GM19035 (cell line): ENCODE measurements around the gene FSIP1.

ENCODE experiments used
- ATAC-seq: cut with Tn5 transposase; IDR thresholded peaks from one replicate; pipeline ENCODE4 v1.9.1; 2021; ENCODE audit not compliant: unreplicated experiment

FSIP1 gene

GRCh38 chr15:39767921-39768320 is 14.7 kb downstream of the FSIP1 start:
- no peak for ATAC-seq

GRCh38 chr15:39761006-39761405 is 21.6 kb downstream of the FSIP1 start:
- no peak for ATAC-seq

GRCh38 chr15:39756806-39757522 is 25.7 kb downstream of the FSIP1 start:
- no peak for ATAC-seq

GRCh38 chr15:39752991-39753390 is 29.6 kb downstream of the FSIP1 start:
- ATAC-seq: no peak

GRCh38 chr15:39752246-39752645 is 30.4 kb downstream of the FSIP1 start:
- ATAC-seq: no peak

- ATAC-seq: no peak
Measured at GRCh38 chr15:39748276-39748675, 34.4 kb downstream of the FSIP1 start.

GRCh38 chr15:39747326-39747725 is 35.3 kb downstream of the FSIP1 start:
- ATAC-seq: no peak

- ATAC-seq: no peak
Measured at GRCh38 chr15:39746714-39747276, 35.8 kb downstream of the FSIP1 start.

- no peak for ATAC-seq
Measured at GRCh38 chr15:39746176-39746575, 36.5 kb downstream of the FSIP1 start.

GRCh38 chr15:39745415-39745814 is 37.2 kb downstream of the FSIP1 start:
- no peak for ATAC-seq

GRCh38 chr15:39744334-39745103 is 38.1 kb downstream of the FSIP1 start:
- ATAC-seq: no peak

GRCh38 chr15:39743611-39744010 is 39.0 kb downstream of the FSIP1 start:
- ATAC-seq: no peak

- ATAC-seq: no peak
Measured at GRCh38 chr15:39741258-39741657, 41.4 kb downstream of the FSIP1 start.

GRCh38 chr15:39738998-39739397 is 43.6 kb downstream of the FSIP1 start:
- ATAC-seq: no peak

- ATAC-seq: no peak
Measured at GRCh38 chr15:39737196-39737550, 45.5 kb downstream of the FSIP1 start.

- no peak for ATAC-seq
Measured at GRCh38 chr15:39736412-39737195, 46.0 kb downstream of the FSIP1 start.

- no peak for ATAC-seq
Measured at GRCh38 chr15:39735120-39735717, 47.4 kb downstream of the FSIP1 start.

GRCh38 chr15:39731266-39731665 is 51.4 kb downstream of the FSIP1 start:
- ATAC-seq: no peak

- no peak for ATAC-seq
Measured at GRCh38 chr15:39730552-39730951, 52.1 kb downstream of the FSIP1 start.

- ATAC-seq: no peak
Measured at GRCh38 chr15:39729500-39729899, 53.1 kb downstream of the FSIP1 start.

- ATAC-seq: no peak
Measured at GRCh38 chr15:39728845-39729244, 53.8 kb downstream of the FSIP1 start.
